Left kidney (tissue), 2 donors: ENCODE measurements around the gene NIF3L1. TPM values are rescaled to one million over a fixed set of nuclear protein-coding genes. Genes with fewer than 3 reads are reported as not detected.

ENCODE experiments used
- DNase-seq: peaks from one replicate; pipeline ENCODE4 v3.0.0-alpha.2; 2013
- polyA plus RNA-seq: library from polyadenylated mRNA; unstranded; fragments of 120-200 nt; gene quantifications from one replicate; pipeline ENCODE4 v1.2.1, GENCODE V29; 2013; ENCODE audit not compliant: insufficient read length

NIF3L1 gene
- polyA plus RNA-seq, 1 donor, result 53.4 TPM

DNA sequence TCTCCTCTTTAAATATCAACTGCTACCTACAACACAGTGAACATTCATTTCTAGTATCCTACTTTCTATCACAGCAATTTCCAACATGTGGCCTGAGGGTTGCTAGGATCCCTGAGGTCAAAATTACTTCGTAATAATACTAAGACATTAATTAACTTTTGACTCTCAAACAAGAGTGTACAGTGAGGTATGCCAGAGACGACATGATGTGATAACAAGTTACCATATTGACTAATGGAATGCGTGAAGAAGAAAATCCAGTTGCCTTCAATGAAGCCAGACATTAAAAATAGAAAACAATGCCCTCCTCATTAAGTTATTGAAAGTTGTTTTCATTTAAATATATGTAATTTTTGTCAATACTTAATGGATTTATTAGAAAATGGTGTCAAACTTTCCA is 61.2 kb downstream of the NIF3L1 start:
- DNase-seq, result no peak

Other genes with a start within 250 kb of the NIF3L1 start
- gene BZW1, start 77.5 kb upstream of the NIF3L1 start, polyA plus RNA-seq, result 282 TPM
- gene CLK1, start 24.7 kb upstream of the NIF3L1 start, polyA plus RNA-seq, result 335 TPM
- gene PPIL3, start 294 bp upstream of the NIF3L1 start, polyA plus RNA-seq, result 91.3 TPM
- 46.0 TPM for gene ORC2, start 74.3 kb downstream of the NIF3L1 start, polyA plus RNA-seq
- 21.1 TPM for gene HYCC2, start 182.3 kb downstream of the NIF3L1 start, polyA plus RNA-seq
- gene NDUFB3, start 182.6 kb downstream of the NIF3L1 start, polyA plus RNA-seq, result 108 TPM
- 86.4 TPM for gene CFLAR, start 226.8 kb downstream of the NIF3L1 start, polyA plus RNA-seq